ENCODE data around the gene MFN2.

DNA sequence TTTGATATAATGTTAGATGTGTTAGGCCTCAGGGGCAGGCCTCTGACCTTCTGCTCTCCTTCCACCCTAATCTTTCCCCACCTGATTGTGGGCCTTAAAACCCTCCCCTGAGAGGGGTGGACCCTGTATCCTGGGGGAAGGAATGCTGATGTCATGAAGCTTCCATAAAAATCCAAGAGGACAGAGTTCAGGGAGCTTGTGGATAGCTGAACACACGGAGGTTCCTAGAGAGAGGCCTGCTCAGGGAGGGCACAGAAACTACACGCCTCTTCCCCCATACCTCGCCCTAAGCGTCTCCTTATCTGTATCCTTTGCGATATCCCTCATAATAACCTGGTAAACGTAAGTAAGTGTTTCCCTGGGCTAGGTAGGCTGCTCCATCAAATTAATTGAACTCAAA is 4.3 kb downstream of the MFN2 start:
- TF ChIP-seq CTCF (conservative IDR thresholded peaks at IDR 0.05; ENCODE audit: low read depth in 2 of 2) (no peak), EZH2phosphoT487 (IDR thresholded peaks at IDR 0.05; ENCODE audit: unreplicated experiment) (no peak), POLR2AphosphoS5 (IDR thresholded peaks at IDR 0.05; ENCODE audit: low read depth) (no peak), EZH2 (IDR thresholded peaks at IDR 0.05; ENCODE audit: low read depth, unreplicated experiment) (no peak), CREB1 (CRISPR knock-in tag; IDR thresholded peaks at IDR 0.05; ENCODE audit: low read depth) (no peak), STAT1 (IDR thresholded peaks at IDR 0.05; ENCODE audit: unreplicated experiment) (no peak), REST (IDR thresholded peaks at IDR 0.05; ENCODE audit: unreplicated experiment) (no peak)
